ENCODE data around the gene CLPTM1.

- TF ChIP-seq CTCF (IDR thresholded peaks at IDR 0.05) (no peak), EZH2 (IDR thresholded peaks at IDR 0.05; ENCODE audit: borderline replicate concordance, insufficient read depth, low read depth, low read length, poor library complexity, severe bottlenecking) (no peak)
These were observed 77.2 kb downstream of the CLPTM1 start for GRCh38 chr19:45032421-45032820.
